Measurements from ENCODE around the gene STRA6. TPM values are rescaled to one million over a fixed set of nuclear protein-coding genes. Genes with fewer than 3 reads are reported as not detected.
"Not testable (repeated sequence)": the region's sequence is repeated elsewhere in the genome, so short reads cannot be mapped to it uniquely, and the experiment has no call there.

STRA6 gene
- total and polyA plus RNA-seq, 10 donors: 0.47 to 1.8 (median 0.96) TPM; not detected in 3

DNA sequence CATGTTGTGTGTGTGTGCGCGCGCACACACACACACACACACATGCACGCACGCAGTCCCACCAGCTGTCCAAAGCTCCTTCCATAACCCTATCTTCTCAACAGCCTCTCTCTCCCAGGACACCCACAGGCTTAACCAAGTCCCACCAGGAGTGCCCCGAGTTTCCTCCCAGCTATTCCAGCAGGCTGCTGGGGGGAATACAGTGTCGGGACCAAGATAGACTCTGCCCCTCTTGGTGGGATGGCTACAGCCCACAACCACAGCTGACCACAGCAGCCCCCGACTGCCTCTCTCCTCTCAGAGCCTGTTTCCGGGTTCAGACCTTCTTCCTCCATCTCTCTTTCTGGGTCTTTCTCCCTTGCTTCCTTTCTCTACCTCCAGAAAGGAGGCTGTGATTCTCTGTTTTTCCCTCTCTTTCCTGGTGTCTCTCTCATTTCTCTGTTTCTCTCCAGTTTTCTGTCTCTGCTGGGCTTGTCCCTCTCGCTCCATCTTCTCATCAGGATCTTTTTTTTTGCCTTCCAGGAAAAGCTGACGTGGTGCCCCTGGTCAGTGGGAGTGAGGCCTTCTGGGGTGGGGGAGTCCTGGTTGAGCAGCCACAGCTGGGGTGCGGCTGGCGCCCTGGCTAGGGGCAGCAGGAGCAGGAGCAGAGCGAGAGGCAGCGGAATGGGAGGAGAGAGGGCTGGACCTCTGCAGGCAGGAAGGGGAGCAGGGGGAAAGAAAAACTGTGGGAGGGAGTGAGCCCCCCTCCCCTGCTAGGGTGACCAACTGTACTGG, 32.3 kb downstream of the STRA6 start:
- DNase-seq: peak; percentile 56
- H3K4me1 ChIP-seq: peaks cover 0 to 47% (median 19%) of the 10 kb centered on the region in 6 donors
- intact Hi-C loops (cut with DNase I; ENCODE audit: low total_unique reads): no loop called here
- 80 to 86% (median 82%) methylated on average over 15 of the region's 15 CpGs for WGBS, 5 donors
- no peaks in the 10 kb centered on the region for H3K9me3 ChIP-seq
- no peak overlapping the region for H3K4me3 ChIP-seq
- H3K27me3 ChIP-seq (replicated peaks in 1 of 7): no peaks in the 10 kb centered on the region
- no peak for TF ChIP-seq POLR2A (IDR thresholded peaks at IDR 0.05)
- TF ChIP-seq POLR2AphosphoS5 (IDR thresholded peaks at IDR 0.05): peak; percentile 46 to 55 (median 51)
- TF ChIP-seq, protein P1, sequence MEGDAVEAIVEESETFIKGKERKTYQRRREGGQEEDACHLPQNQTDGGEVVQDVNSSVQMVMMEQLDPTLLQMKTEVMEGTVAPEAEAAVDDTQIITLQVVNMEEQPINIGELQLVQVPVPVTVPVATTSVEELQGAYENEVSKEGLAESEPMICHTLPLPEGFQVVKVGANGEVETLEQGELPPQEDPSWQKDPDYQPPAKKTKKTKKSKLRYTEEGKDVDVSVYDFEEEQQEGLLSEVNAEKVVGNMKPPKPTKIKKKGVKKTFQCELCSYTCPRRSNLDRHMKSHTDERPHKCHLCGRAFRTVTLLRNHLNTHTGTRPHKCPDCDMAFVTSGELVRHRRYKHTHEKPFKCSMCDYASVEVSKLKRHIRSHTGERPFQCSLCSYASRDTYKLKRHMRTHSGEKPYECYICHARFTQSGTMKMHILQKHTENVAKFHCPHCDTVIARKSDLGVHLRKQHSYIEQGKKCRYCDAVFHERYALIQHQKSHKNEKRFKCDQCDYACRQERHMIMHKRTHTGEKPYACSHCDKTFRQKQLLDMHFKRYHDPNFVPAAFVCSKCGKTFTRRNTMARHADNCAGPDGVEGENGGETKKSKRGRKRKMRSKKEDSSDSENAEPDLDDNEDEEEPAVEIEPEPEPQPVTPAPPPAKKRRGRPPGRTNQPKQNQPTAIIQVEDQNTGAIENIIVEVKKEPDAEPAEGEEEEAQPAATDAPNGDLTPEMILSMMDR (IDR thresholded peaks at IDR 0.05 in 8 of 11, conservative IDR thresholded peaks at IDR 0.05 in 3 of 11): no peak
- H3K36me3 ChIP-seq: no peaks in the 10 kb centered on the region
- H3K27ac ChIP-seq: peak overlapping the region in 5 of 8 donors; percentile 24 to 53 (median 36)

DNA sequence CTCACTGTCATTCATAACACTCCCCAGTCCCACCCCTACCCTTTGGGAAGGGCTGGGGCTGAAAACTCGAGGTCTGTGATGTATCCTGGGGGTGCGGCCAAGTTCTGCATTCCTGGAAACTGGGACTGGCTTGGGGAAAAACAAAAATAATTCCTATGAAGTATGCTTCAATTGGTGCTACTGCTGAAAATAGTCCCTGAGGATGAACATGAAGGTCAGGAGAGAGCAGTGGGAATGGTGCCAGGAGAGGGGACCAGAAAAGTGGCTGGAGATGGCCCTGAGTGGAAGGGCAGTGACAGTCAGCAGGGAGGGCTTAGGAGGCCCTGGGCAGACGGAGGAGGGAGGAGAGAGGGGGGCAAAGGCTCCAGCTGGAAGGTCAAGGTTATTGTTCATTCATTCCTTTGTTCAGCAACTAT, 33.9 kb downstream of the STRA6 start:
- H3K27me3 ChIP-seq (replicated peaks in 1 of 7): no peaks in the 10 kb centered on the region
- H3K9me3 ChIP-seq: no peaks in the 10 kb centered on the region
- TF ChIP-seq POLR2A (IDR thresholded peaks at IDR 0.05) (no peak), POLR2AphosphoS5 (IDR thresholded peaks at IDR 0.05) (no peak)
- TF ChIP-seq, protein P1 (IDR thresholded peaks at IDR 0.05 in 8 of 11, conservative IDR thresholded peaks at IDR 0.05 in 3 of 11): no peak
- H3K4me3 ChIP-seq: no peak overlapping the region
- no peaks in the 10 kb centered on the region for H3K36me3 ChIP-seq
- no peak for DNase-seq
- intact Hi-C loops (cut with DNase I; ENCODE audit: low total_unique reads): no loop called here
- H3K27ac ChIP-seq: peak overlapping the region in 2 of 8 donors; percentile 18 to 20
- WGBS, 5 donors: 37 to 51% (median 44%) methylated on average over 3 of the region's 3 CpGs
- H3K4me1 ChIP-seq: peaks cover 0 to 46% (median 18%) of the 10 kb centered on the region in 6 donors

GRCh38 chr15:74167891-74168331, 34.7 kb downstream of the STRA6 start:
- 81 to 95% (median 88%) methylated on average over 4 of the region's 4 CpGs for WGBS, 5 donors
- intact Hi-C loops (cut with DNase I; ENCODE audit: low total_unique reads): no loop called here
- Histone ChIP-seq H3K36me3 (no peaks in the 10 kb centered on the region), H3K9me3 (no peaks in the 10 kb centered on the region), H3K4me1 (peaks cover 0 to 42% (median 14%) of the 10 kb centered on the region in 6 donors), H3K27ac (no peak overlapping the region), H3K27me3 (replicated peaks in 1 of 7) (peaks cover 0 to 7% (median 0%) of the 10 kb centered on the region in 7 donors), H3K4me3 (no peak overlapping the region)
- TF ChIP-seq, protein P1 (IDR thresholded peaks at IDR 0.05 in 8 of 11, conservative IDR thresholded peaks at IDR 0.05 in 3 of 11): no peak
- TF ChIP-seq POLR2A (IDR thresholded peaks at IDR 0.05) (no peak), POLR2AphosphoS5 (IDR thresholded peaks at IDR 0.05) (no peak)
- no peak for DNase-seq

- peaks cover 0 to 24% (median 8%) of the 10 kb centered on the region in 6 donors for H3K4me1 ChIP-seq
- intact Hi-C loops (cut with DNase I; ENCODE audit: low total_unique reads): no loop called here
- TF ChIP-seq, protein P1 (IDR thresholded peaks at IDR 0.05 in 8 of 11, conservative IDR thresholded peaks at IDR 0.05 in 3 of 11): no peak
- TF ChIP-seq POLR2AphosphoS5 (IDR thresholded peaks at IDR 0.05): no peak
- TF ChIP-seq POLR2A (IDR thresholded peaks at IDR 0.05): no peak
- H3K9me3 ChIP-seq: no peaks in the 10 kb centered on the region
- no peak for DNase-seq
- peaks cover 0 to 16% (median 0%) of the 10 kb centered on the region in 7 donors for H3K27me3 ChIP-seq (replicated peaks in 1 of 7)
- no peak overlapping the region for H3K4me3 ChIP-seq
- 90 to 100% (median 98%) methylated on average over 1 of the region's 1 CpG for WGBS, 5 donors
- no peaks in the 10 kb centered on the region for H3K36me3 ChIP-seq
- H3K27ac ChIP-seq: no peak overlapping the region
Measured at GRCh38 chr15:74165461-74165860, 37.1 kb downstream of the STRA6 start.

GRCh38 chr15:74162195-74162536, 40.4 kb downstream of the STRA6 start:
- H3K9me3 ChIP-seq; H3K36me3 ChIP-seq; intact Hi-C loops (cut with DNase I; ENCODE audit: low total_unique reads); H3K27ac ChIP-seq; H3K4me3 ChIP-seq; DNase-seq; H3K4me1 ChIP-seq: not testable (repeated sequence)
- H3K27me3 ChIP-seq (replicated peaks in 1 of 7): peaks cover 0 to 22% (median 0%) of the 10 kb centered on the region in 7 donors
- WGBS, 5 donors: 83 to 97% (median 94%) methylated on average over 3 of the region's 3 CpGs

GRCh38 chr15:74160390-74160789, 42.2 kb downstream of the STRA6 start:
- H3K27ac ChIP-seq; DNase-seq; H3K4me3 ChIP-seq; H3K36me3 ChIP-seq; H3K9me3 ChIP-seq; intact Hi-C loops (cut with DNase I; ENCODE audit: low total_unique reads): not testable (repeated sequence)
- WGBS, 5 donors: 94 to 99% (median 97%) methylated on average over 3 of the region's 3 CpGs
- Histone ChIP-seq H3K27me3 (replicated peaks in 1 of 7) (peaks cover 0 to 24% (median 0%) of the 10 kb centered on the region in 7 donors), H3K4me1 (peaks cover 0 to 13% (median 7%) of the 10 kb centered on the region in 6 donors)

Data from spleen (tissue), 11 donors.